Sigmoid colon (tissue), 4 donors: ENCODE data around the gene ST7L.

Source experiments
- CTCF ChIP-seq, 4 experiments: fragments of 450-650 bp in 3 of 4; fragments of 200-600 bp in 1 of 4; IDR thresholded peaks; one replicate each; pipeline ENCODE4 v1.5.1; 2016 to 2019; ENCODE audit warnings: antibody characterized with exemption in 4 of 4, mild to moderate bottlenecking in 3 of 4, moderate library complexity in 2 of 4
- POLR2A ChIP-seq, 2 donors: fragments of 450-650 bp; IDR thresholded peaks; one replicate each; pipeline ENCODE4 v1.6.1; 2016; ENCODE audit warnings: antibody characterized with exemption in 2 of 2, mild to moderate bottlenecking in 2 of 2, moderate library complexity in 2 of 2
- POLR2AphosphoS5 ChIP-seq, 4 donors: sonication (generic); formaldehyde crosslinking; IDR thresholded peaks; one replicate each; pipeline ENCODE4 v1.6.1; 2017; ENCODE audit warnings: antibody characterized with exemption in 4 of 4

- TF ChIP-seq CTCF (IDR thresholded peaks at IDR 0.05) (no peak), POLR2AphosphoS5 (IDR thresholded peaks at IDR 0.05) (no peak), POLR2A (IDR thresholded peaks at IDR 0.05) (no peak)
Observed at GRCh38 chr1:112589766-112590165, 29.2 kb downstream of the ST7L start.
